Activated T-helper 1 cell treated with anti-CD3 and anti-CD28 coated beads, Interleukin-12 subunit alpha, Interleukin-12 subunit beta, Interleukin-2, Interleukin-4 antibody, amounts not matched to agents 30 ng/mL and 10 ng/mL and 1 ng/mL, durations not matched to agents 14 hours and 24 hours and 36 hours (primary cell): Measurements from ENCODE around the gene DYNC2LI1. TPM values are rescaled to one million over a fixed set of nuclear protein-coding genes. Genes with fewer than 3 reads are reported as not detected.
"Not testable (repeated sequence)": the region's sequence is repeated elsewhere in the genome, so short reads cannot be mapped to it uniquely, and the experiment has no call there.

Source experiments
- DNase-seq: peaks from one replicate; pipeline ENCODE4 v3.0.0; 2021; ENCODE audit warnings: low spot score
- H3K27ac Mint-ChIP-seq: one replicate; pipeline ENCODE4 v1.8.0; 2021; ENCODE audit warnings: mild to moderate bottlenecking, mixed read lengths
- H3K27me3 Mint-ChIP-seq: one replicate; pipeline ENCODE4 v1.8.0; 2022; ENCODE audit warnings: mild to moderate bottlenecking, moderate library complexity, mixed read lengths; ENCODE audit not compliant: insufficient read depth
- H3K36me3 Mint-ChIP-seq: one replicate; pipeline ENCODE4 v1.8.0; 2021; ENCODE audit warnings: low read depth, mixed read lengths
- H3K4me1 Mint-ChIP-seq: one replicate; pipeline ENCODE4 v1.8.0; 2021; ENCODE audit warnings: low read depth, mixed read lengths
- H3K4me3 Mint-ChIP-seq: one replicate; pipeline ENCODE4 v1.8.0; 2021; ENCODE audit warnings: mild to moderate bottlenecking, moderate library complexity, mixed read lengths
- H3K9me3 Mint-ChIP-seq: one replicate; pipeline ENCODE4 v1.8.0; 2021; ENCODE audit warnings: mixed read lengths
- intact Hi-C: fragments of 100-400 bp; cut with micrococcal nuclease; formaldehyde crosslinking; loops from one replicate; pipeline ENCODE4 v1.15.1; 2024
- total RNA-seq: library from RNA; stranded (reverse); gene quantifications from 2 replicates; pipeline ENCODE4 v1.2.3, GENCODE V29; 2022

DYNC2LI1 gene
- 6.2 and 6.6 TPM in 2 replicates for total RNA-seq

GRCh38 chr2:43773876-43774613, at the start of gene DYNC2LI1:
TSS of gene DYNC2LI1 (plus strand) at chr2:43774039. CDS start at chr2:43774139, 100 bp downstream.
- Mint-ChIP-seq H3K36me3 (no peaks in the 10 kb centered on the region), H3K27me3 (peaks cover 3% of the 10 kb centered on the region)

DNA sequence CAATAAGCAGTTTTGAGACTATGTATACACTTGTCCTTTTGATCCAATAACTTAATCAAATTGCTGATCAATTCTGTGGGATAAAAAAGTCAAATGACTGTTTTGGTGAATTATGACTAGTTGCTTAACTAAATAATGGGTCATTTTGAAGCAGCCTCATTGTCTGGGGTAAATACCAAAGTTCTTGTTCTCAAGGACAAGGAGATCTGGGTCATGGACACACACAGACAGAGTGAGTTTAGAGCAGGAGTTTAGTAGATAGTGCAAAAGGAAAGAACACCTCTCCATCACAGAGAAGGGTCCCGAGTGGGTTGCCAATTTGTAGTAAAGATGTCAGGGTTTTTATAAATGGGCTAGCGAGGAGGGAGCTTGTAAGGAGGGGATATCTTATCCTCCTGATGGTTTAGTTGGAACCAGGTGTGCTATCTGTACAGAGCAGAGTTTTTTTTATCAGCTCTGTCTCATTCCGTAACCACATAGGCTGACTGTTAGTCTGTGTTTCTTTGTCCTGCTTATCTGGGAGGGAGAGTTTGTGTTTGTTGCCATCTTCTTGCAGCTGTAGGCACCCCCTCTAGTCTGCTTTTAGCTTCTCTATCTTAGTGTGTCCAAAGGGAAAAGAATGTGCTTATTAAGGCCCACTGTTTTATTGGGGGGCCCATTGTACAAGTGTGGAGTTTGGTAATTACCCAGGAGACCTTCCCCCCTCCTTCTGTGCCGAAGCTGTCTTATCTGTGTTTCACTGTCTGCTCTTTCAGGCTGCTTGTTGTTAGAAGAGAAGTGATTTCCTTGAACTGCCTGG, 48.9 kb upstream of the DYNC2LI1 start:
- Mint-ChIP-seq H3K27me3 (no peaks in the 10 kb centered on the region), H3K4me1 (no peaks in the 10 kb centered on the region), H3K36me3 (no peaks in the 10 kb centered on the region), H3K4me3 (no peak overlapping the region), H3K9me3 (no peaks in the 10 kb centered on the region), H3K27ac (no peak overlapping the region)
- no peak for DNase-seq
- intact Hi-C loops, result no loop called here

More at GRCh38 chr2:43773876-43774613, at the start of gene DYNC2LI1:
- Mint-ChIP-seq H3K4me3 (peak within 1 kb of the TSS; percentile 92), H3K4me1 (peaks cover 19% of the 10 kb centered on the region), H3K27ac (peak within 1 kb of the TSS; percentile 79), H3K9me3 (no peaks in the 10 kb centered on the region)
- intact Hi-C loops, result loop anchor here (1.0 to 10.0 kb wide), 7 partner anchors 137 to 1409 kb away; partner anchors contain the start of genes CAMKMT, COX7A2L, LRPPRC and PLEKHH2
- DNase-seq, result peak; percentile 71

GRCh38 chr2:43725711-43726246, 48.1 kb upstream of the DYNC2LI1 start:
- H3K9me3 Mint-ChIP-seq, result no peaks in the 10 kb centered on the region

DNA sequence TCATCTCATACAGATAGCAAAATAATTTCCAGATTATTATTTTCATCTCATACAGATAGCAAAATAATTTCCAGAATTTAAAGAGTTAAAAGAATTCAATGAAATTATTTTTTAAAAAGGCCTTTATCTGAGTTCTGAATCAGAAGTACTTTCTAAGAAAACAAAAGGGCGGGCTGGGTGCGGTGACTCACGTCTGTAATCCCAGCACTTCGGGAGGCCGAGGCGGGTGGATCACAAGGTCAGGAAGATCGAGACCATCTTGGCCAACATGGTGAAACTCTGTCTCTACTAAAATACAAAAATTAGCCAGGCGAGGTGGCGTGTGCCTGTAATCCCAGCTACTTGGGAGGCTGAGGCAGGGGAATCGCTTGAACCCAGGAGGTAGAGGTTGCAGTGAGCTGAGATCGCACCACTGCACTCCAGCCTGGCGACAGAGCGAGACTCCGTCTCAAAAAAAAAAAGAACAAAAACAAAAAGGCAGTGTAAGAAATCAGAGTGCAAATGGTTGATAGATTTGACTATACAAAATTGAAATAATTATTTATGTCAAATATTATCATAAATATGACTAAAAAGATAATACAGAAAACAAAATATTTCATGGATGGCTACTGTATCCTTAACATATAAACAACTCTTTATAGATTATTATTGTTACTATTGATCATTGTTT, 46.7 kb upstream of the DYNC2LI1 start:
- H3K4me1 Mint-ChIP-seq, H3K36me3 Mint-ChIP-seq, DNase-seq, H3K27ac Mint-ChIP-seq, H3K4me3 Mint-ChIP-seq, H3K27me3 Mint-ChIP-seq, H3K9me3 Mint-ChIP-seq, intact Hi-C loops: not testable (repeated sequence)

More at GRCh38 chr2:43725711-43726246, 48.1 kb upstream of the DYNC2LI1 start:
- Mint-ChIP-seq H3K27ac (no peak overlapping the region), H3K4me3 (no peak overlapping the region), H3K27me3 (no peaks in the 10 kb centered on the region), H3K4me1 (no peaks in the 10 kb centered on the region), H3K36me3 (no peaks in the 10 kb centered on the region)
- intact Hi-C loops, result no loop called here
- DNase-seq, result no peak

DNA sequence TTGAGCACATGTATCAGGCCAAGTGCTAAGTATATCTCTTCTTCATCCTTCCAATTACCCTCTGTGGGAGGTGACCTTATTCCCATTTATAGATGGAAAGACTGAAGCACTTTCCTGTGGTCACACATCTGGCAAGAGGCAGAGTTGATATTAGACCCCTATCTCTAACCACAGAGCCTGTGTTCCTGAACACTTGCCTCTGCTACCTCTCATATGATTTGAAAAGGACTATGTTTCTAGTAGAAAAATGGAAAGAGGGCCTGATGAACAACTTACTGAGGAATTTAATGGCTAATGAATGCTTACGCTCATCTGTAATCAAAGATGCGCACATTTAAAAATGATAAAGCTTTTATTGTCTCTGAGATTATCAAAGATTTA, 46.2 kb upstream of the DYNC2LI1 start:
- H3K27me3 Mint-ChIP-seq, result no peaks in the 10 kb centered on the region
- no peak overlapping the region for H3K27ac Mint-ChIP-seq
- no peaks in the 10 kb centered on the region for H3K9me3 Mint-ChIP-seq
- H3K4me3 Mint-ChIP-seq, result no peak overlapping the region
- intact Hi-C loops, result no loop called here
- no peak for DNase-seq
- no peaks in the 10 kb centered on the region for H3K4me1 Mint-ChIP-seq
- no peaks in the 10 kb centered on the region for H3K36me3 Mint-ChIP-seq

GRCh38 chr2:43729491-43730174, 44.2 kb upstream of the DYNC2LI1 start:
- no peak for DNase-seq
- Mint-ChIP-seq H3K27me3 (peaks cover 3% of the 10 kb centered on the region), H3K36me3 (no peaks in the 10 kb centered on the region), H3K4me1 (no peaks in the 10 kb centered on the region), H3K9me3 (no peaks in the 10 kb centered on the region), H3K4me3 (no peak overlapping the region), H3K27ac (no peak overlapping the region)
- intact Hi-C loops, result no loop called here

- no peaks in the 10 kb centered on the region for H3K36me3 Mint-ChIP-seq
- H3K4me3 Mint-ChIP-seq, result no peak overlapping the region
- intact Hi-C loops, result no loop called here
- peaks cover 5% of the 10 kb centered on the region for H3K27me3 Mint-ChIP-seq
- no peak for DNase-seq
- H3K9me3 Mint-ChIP-seq, result no peaks in the 10 kb centered on the region
- no peaks in the 10 kb centered on the region for H3K4me1 Mint-ChIP-seq
- H3K27ac Mint-ChIP-seq, result no peak overlapping the region
These were observed 42.6 kb upstream of the DYNC2LI1 start for GRCh38 chr2:43731211-43731610.

GRCh38 chr2:43736637-43737036, 37.2 kb upstream of the DYNC2LI1 start:
- Mint-ChIP-seq H3K36me3 (no peaks in the 10 kb centered on the region), H3K27ac (no peak overlapping the region), H3K9me3 (no peaks in the 10 kb centered on the region), H3K27me3 (peaks cover 21% of the 10 kb centered on the region), H3K4me3 (no peak overlapping the region), H3K4me1 (no peaks in the 10 kb centered on the region)
- DNase-seq, result no peak
- intact Hi-C loops, result no loop called here

DNA sequence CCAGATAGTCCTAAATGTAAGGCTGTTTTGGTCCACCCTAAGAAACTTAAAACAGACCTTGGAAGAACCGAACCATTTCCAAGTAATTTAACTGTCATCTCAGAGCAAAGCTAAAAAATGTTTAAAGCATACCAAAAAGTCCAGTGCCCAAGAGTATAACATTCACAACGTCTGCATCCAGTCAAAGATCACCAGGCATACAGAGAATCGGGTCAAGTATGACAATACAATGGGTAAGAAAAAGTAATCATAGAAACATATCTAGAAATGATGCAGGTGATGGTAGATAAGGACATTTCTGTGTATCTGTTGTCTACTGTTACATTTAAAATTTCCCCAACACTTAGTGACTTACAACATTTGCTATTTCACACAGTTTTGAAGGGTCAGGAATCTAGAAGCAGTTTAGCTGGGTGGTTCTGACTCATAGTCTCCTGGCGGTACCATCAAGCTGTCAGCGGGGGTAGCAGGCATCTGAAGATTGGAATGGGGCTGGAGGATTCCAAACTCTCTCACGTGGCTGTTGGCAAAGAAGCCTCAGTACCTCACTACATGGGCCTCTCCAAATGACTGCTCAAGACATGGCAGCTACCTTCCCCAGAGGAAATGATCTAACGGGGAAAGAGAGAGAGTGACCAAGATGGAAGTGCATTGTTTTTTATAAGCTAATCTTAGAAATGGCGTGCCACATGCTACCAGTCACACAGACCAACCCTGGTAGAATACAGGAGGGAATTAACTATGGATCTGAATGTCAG, 36.6 kb upstream of the DYNC2LI1 start:
- DNase-seq, result no peak
- Mint-ChIP-seq H3K9me3 (no peaks in the 10 kb centered on the region), H3K36me3 (no peaks in the 10 kb centered on the region), H3K27me3 (peaks cover 21% of the 10 kb centered on the region), H3K4me1 (no peaks in the 10 kb centered on the region), H3K27ac (no peak overlapping the region), H3K4me3 (no peak overlapping the region)
- intact Hi-C loops, result no loop called here

- H3K4me3 Mint-ChIP-seq, result no peak overlapping the region
- no peaks in the 10 kb centered on the region for H3K9me3 Mint-ChIP-seq
- H3K4me1 Mint-ChIP-seq, result no peaks in the 10 kb centered on the region
- intact Hi-C loops, result no loop called here
- no peaks in the 10 kb centered on the region for H3K36me3 Mint-ChIP-seq
- no peak overlapping the region for H3K27ac Mint-ChIP-seq
- no peak for DNase-seq
- peaks cover 21% of the 10 kb centered on the region for H3K27me3 Mint-ChIP-seq
These were observed 36.0 kb upstream of the DYNC2LI1 start for GRCh38 chr2:43737855-43738254.

DNA sequence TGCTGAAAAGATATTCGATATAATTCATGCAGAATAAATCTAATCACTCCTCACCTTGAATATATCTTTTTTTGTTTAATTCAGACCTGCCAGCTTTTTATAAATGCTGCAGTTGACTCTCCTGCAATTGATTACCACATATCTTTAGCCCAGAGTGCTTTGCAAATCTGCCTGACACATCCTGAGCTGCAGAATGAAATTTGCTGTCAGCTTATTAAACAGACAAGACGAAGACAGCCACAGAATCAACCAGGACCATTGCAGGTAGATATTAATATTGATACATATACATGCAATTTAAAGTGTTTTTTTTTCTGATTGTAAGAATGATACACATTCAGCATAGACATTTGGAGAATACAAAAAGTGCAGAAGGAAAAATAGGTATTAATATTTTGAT, 35.6 kb upstream of the DYNC2LI1 start:
- Mint-ChIP-seq H3K36me3 (no peaks in the 10 kb centered on the region), H3K4me1 (no peaks in the 10 kb centered on the region), H3K4me3 (no peak overlapping the region), H3K9me3 (no peaks in the 10 kb centered on the region), H3K27ac (no peak overlapping the region), H3K27me3 (peaks cover 20% of the 10 kb centered on the region)
- DNase-seq, result no peak
- intact Hi-C loops, result no loop called here

DNA sequence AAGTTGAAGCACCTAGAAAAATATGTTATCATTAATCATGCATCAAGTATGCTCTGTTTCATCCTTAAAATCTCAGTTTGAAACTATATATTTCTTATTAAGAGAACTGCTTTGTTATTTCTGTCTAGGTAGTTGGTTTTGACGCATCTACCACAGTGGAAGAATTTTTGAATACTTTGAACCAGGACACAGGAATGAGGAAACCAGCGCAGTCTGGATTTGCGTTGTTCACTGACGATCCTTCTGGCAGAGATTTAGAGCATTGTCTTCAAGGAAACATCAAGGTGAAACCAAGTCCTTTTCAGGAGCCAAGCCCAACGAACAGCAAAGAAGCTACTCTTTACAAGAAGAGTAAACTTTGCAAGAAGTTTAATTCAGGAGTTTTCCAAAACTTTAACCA, 30.1 kb upstream of the DYNC2LI1 start:
- peaks cover 8% of the 10 kb centered on the region for H3K27me3 Mint-ChIP-seq
- H3K4me3 Mint-ChIP-seq, result no peak overlapping the region
- H3K9me3 Mint-ChIP-seq, result no peaks in the 10 kb centered on the region
- intact Hi-C loops, result no loop called here
- no peaks in the 10 kb centered on the region for H3K4me1 Mint-ChIP-seq
- H3K27ac Mint-ChIP-seq, result no peak overlapping the region
- DNase-seq, result no peak
- H3K36me3 Mint-ChIP-seq, result no peaks in the 10 kb centered on the region
